GM19372 (cell line): ENCODE results near the gene SPAG16.

ENCODE experiments used
- ATAC-seq: cut with Tn5 transposase; IDR thresholded peaks from one replicate; pipeline ENCODE4 v1.9.1; 2021; ENCODE audit warnings: mild to moderate bottlenecking, low read depth, moderate library complexity; ENCODE audit not compliant: unreplicated experiment

The SPAG16 gene

GRCh38 chr2:214217599-214217998 is 933.3 kb downstream of the SPAG16 start:
- no peak for ATAC-seq

- ATAC-seq, result no peak
Measured at GRCh38 chr2:214220251-214220650, 936.0 kb downstream of the SPAG16 start.

GRCh38 chr2:214226061-214226460 is 941.8 kb downstream of the SPAG16 start:
- no peak for ATAC-seq

- no peak for ATAC-seq
Measured at GRCh38 chr2:214232271-214232670, 948.0 kb downstream of the SPAG16 start.

- no peak for ATAC-seq
Measured at GRCh38 chr2:214233164-214233563, 948.9 kb downstream of the SPAG16 start.

- ATAC-seq, result no peak
Measured at GRCh38 chr2:214242797-214243196, 958.5 kb downstream of the SPAG16 start.

- no peak for ATAC-seq
Measured at GRCh38 chr2:214244847-214245246, 960.6 kb downstream of the SPAG16 start.

GRCh38 chr2:214246417-214246816 is 962.2 kb downstream of the SPAG16 start:
- no peak for ATAC-seq

GRCh38 chr2:214247531-214247930 is 963.3 kb downstream of the SPAG16 start:
- no peak for ATAC-seq

- ATAC-seq, result no peak
Measured at GRCh38 chr2:214255046-214255445, 970.8 kb downstream of the SPAG16 start.

- no peak for ATAC-seq
Measured at GRCh38 chr2:214261683-214262082, 977.4 kb downstream of the SPAG16 start.

- ATAC-seq, result no peak
Measured at GRCh38 chr2:214264171-214264570, 979.9 kb downstream of the SPAG16 start.

- ATAC-seq, result no peak
Measured at GRCh38 chr2:214265991-214266489, 981.8 kb downstream of the SPAG16 start.

GRCh38 chr2:214277880-214278279 is 993.6 kb downstream of the SPAG16 start:
- no peak for ATAC-seq

GRCh38 chr2:214286011-214286410 is 1001.7 kb downstream of the SPAG16 start:
- no peak for ATAC-seq

GRCh38 chr2:214293593-214293992 is 1009.3 kb downstream of the SPAG16 start:
- no peak for ATAC-seq

- no peak for ATAC-seq
Measured at GRCh38 chr2:214294426-214294825, 1010.2 kb downstream of the SPAG16 start.

GRCh38 chr2:214297423-214297822 is 1013.2 kb downstream of the SPAG16 start:
- ATAC-seq, result no peak

- ATAC-seq, result no peak
Measured at GRCh38 chr2:214310319-214310718, 1026.1 kb downstream of the SPAG16 start.

GRCh38 chr2:214311031-214311533 is 1026.8 kb downstream of the SPAG16 start:
- peak; percentile 53 for ATAC-seq

- ATAC-seq, result no peak
Measured at GRCh38 chr2:214311931-214312749, 1027.9 kb downstream of the SPAG16 start.

GRCh38 chr2:214315324-214315723 is 1031.1 kb downstream of the SPAG16 start:
- ATAC-seq, result no peak
